ENCODE measurements around the gene SLC24A3.

DNA sequence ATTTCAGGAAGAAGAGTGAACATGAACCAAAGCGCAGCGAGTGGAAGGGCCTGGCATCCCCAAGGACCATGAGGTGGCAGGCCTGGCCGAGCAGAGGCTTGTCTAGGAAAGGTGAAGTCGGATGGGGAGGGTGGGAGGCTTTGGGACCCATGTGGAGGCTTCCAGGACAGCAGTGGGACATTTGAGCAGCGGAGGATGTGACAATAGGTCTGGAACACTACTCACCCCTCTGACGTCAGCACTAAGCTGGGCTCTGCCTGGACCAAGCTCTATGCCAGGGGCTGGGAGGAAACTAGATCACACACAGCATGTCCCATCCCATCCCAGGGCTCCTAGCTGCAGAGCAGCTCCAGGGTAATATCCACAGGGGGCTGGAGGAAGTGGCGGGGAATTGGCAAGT, 370.3 kb downstream of the SLC24A3 start:
- no peak for TF ChIP-seq JUNB (IDR thresholded peaks at IDR 0.05; ENCODE audit: unreplicated experiment)
- TF ChIP-seq, protein P1, sequence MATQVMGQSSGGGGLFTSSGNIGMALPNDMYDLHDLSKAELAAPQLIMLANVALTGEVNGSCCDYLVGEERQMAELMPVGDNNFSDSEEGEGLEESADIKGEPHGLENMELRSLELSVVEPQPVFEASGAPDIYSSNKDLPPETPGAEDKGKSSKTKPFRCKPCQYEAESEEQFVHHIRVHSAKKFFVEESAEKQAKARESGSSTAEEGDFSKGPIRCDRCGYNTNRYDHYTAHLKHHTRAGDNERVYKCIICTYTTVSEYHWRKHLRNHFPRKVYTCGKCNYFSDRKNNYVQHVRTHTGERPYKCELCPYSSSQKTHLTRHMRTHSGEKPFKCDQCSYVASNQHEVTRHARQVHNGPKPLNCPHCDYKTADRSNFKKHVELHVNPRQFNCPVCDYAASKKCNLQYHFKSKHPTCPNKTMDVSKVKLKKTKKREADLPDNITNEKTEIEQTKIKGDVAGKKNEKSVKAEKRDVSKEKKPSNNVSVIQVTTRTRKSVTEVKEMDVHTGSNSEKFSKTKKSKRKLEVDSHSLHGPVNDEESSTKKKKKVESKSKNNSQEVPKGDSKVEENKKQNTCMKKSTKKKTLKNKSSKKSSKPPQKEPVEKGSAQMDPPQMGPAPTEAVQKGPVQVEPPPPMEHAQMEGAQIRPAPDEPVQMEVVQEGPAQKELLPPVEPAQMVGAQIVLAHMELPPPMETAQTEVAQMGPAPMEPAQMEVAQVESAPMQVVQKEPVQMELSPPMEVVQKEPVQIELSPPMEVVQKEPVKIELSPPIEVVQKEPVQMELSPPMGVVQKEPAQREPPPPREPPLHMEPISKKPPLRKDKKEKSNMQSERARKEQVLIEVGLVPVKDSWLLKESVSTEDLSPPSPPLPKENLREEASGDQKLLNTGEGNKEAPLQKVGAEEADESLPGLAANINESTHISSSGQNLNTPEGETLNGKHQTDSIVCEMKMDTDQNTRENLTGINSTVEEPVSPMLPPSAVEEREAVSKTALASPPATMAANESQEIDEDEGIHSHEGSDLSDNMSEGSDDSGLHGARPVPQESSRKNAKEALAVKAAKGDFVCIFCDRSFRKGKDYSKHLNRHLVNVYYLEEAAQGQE (IDR thresholded peaks at IDR 0.05; ENCODE audit: unreplicated experiment), result no peak
- TF ChIP-seq, protein P2, sequence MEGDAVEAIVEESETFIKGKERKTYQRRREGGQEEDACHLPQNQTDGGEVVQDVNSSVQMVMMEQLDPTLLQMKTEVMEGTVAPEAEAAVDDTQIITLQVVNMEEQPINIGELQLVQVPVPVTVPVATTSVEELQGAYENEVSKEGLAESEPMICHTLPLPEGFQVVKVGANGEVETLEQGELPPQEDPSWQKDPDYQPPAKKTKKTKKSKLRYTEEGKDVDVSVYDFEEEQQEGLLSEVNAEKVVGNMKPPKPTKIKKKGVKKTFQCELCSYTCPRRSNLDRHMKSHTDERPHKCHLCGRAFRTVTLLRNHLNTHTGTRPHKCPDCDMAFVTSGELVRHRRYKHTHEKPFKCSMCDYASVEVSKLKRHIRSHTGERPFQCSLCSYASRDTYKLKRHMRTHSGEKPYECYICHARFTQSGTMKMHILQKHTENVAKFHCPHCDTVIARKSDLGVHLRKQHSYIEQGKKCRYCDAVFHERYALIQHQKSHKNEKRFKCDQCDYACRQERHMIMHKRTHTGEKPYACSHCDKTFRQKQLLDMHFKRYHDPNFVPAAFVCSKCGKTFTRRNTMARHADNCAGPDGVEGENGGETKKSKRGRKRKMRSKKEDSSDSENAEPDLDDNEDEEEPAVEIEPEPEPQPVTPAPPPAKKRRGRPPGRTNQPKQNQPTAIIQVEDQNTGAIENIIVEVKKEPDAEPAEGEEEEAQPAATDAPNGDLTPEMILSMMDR (conservative IDR thresholded peaks at IDR 0.05; ENCODE audit: low read depth in 2 of 2), result no peak
- TF ChIP-seq EZH2phosphoT487 (IDR thresholded peaks at IDR 0.05; ENCODE audit: unreplicated experiment), result no peak
- TF ChIP-seq EZH2 (IDR thresholded peaks at IDR 0.05; ENCODE audit: low read depth, unreplicated experiment), result no peak
